HCT116 (cell line): ENCODE data around the gene TXNL4B. TPM values are rescaled to one million over a fixed set of nuclear protein-coding genes. Genes with fewer than 3 reads are reported as not detected.

Experiments used
- ATAC-seq: fragments of 200-7000 bp; cut with Tn5 transposase; 2 replicates; pipeline ENCODE4 v1.9.1; 2020; ENCODE audit warnings: mild to moderate bottlenecking, moderate library complexity
- BruUV-seq: library from RNA; stranded (reverse); fragments of 400-500 nt; replicated peaks from 2 replicates; lab custom pipeline; 2021; lab: Mats Ljungman, UMichigan
- CTCF ChIA-PET: fragments of 300-600 bp; sonication (Branson Sonifier 250); formaldehyde crosslinking; loops from one replicate; lab custom pipeline; 2021; ENCODE audit warnings: antibody characterized with exemption; lab: Charles Lee
- POLR2A ChIA-PET: fragments of 300-600, 350-600 bp; sonication (Branson Sonifier 250); formaldehyde crosslinking; loops from one replicate; lab custom pipeline; 2021; ENCODE audit warnings: antibody characterized with exemption; lab: Charles Lee
- RAD21 ChIA-PET, 2 experiments: fragments of 300-600 bp; sonication (Branson Sonifier 250); formaldehyde crosslinking; loops; one replicate each; lab custom pipeline; 2023; ENCODE audit warnings: low total read pairs in 2 of 2; ENCODE audit not compliant: uncharacterized antibody in 2 of 2, unreplicated experiment in 2 of 2, low non-redundant PET in 1 of 2; lab: Charles Lee
- DNase-seq: peaks from one replicate; pipeline ENCODE4 v3.0.0-alpha.2; 2010; ENCODE audit warnings: low read depth, low spot score
- H2AFZ ChIP-seq: fragments of 200-600 bp; shearing (Covaris generic), sonication (generic); 2 replicates; pipeline ENCODE4 v1.6.1; 2017; ENCODE audit warnings: low read depth, mixed run types, mixed read lengths, antibody characterized with exemption, low read length; ENCODE audit not compliant: poor library complexity, severe bottlenecking
- H3K27ac ChIP-seq: 2 replicates; pipeline ENCODE4 v1.5.1; 2012; ENCODE audit warnings: low read depth, low read length
- H3K27me3 ChIP-seq: fragments of 200-600 bp; sonication (generic); 2 replicates; pipeline ENCODE4 v1.6.1; 2016; ENCODE audit warnings: mixed run types, low read length, mixed read lengths; ENCODE audit not compliant: insufficient read depth
- H3K36me3 ChIP-seq, 2 experiments: fragments of 200-500 bp in 1 of 2; fragments of 200-600 bp in 1 of 2; sonication (Bioruptor generic) in 1 of 2; sonication (generic) in 1 of 2; 2 replicates each; pipeline versions ENCODE4 v1.5.1 to v1.6.1; 2014 to 2016; ENCODE audit warnings: low read length in 2 of 2, inconsistent platforms in 1 of 2, mixed read lengths in 1 of 2, mixed run types in 1 of 2; ENCODE audit not compliant: insufficient read depth in 2 of 2, control insufficient read depth in 1 of 2
- H3K4me1 ChIP-seq, 2 experiments: fragments of 200-600 bp in 1 of 2; sonication (generic) in 1 of 2; 2 replicates each; pipeline versions ENCODE4 v1.5.1 to v1.6.1; 2012 to 2017; ENCODE audit warnings: low read length in 2 of 2, inconsistent platforms in 1 of 2, mild to moderate bottlenecking in 1 of 2, mixed read lengths in 1 of 2, mixed run types in 1 of 2, moderate library complexity in 1 of 2; ENCODE audit not compliant: insufficient read depth in 2 of 2, control insufficient read depth in 1 of 2
- H3K4me2 ChIP-seq: fragments of 200-600 bp; sonication (generic); 2 replicates; pipeline ENCODE4 v1.6.1; 2017; ENCODE audit warnings: mixed run types, low read length, mixed read lengths
- H3K4me3 ChIP-seq, 2 experiments: fragments of 200-600 bp in 1 of 2; sonication (generic) in 1 of 2; replicated peaks in 1 of 2; 2 replicates each; pipeline ENCODE4 v1.5.1; 2011 to 2016; ENCODE audit warnings: low read length in 2 of 2, control low read depth in 1 of 2, low read depth in 1 of 2, mild to moderate bottlenecking in 1 of 2, mixed read lengths in 1 of 2, mixed run types in 1 of 2
- H3K79me2 ChIP-seq: fragments of 200-600 bp; sonication (generic); 2 replicates; pipeline ENCODE4 v1.6.1; 2017; ENCODE audit warnings: mild to moderate bottlenecking, mixed run types, low read length, moderate library complexity, mixed read lengths; ENCODE audit not compliant: insufficient read depth
- H3K9ac ChIP-seq: fragments of 200-600 bp; sonication (generic); 2 replicates; pipeline ENCODE4 v1.6.1; 2016; ENCODE audit warnings: low read length, mixed read lengths
- H3K9me2 ChIP-seq: fragments of 200-600 bp; sonication (generic), shearing (Covaris generic); 2 replicates; pipeline ENCODE4 v1.6.1; 2017; ENCODE audit warnings: mixed run types, mild to moderate bottlenecking, moderate library complexity; ENCODE audit not compliant: insufficient read depth
- H3K9me3 ChIP-seq, 2 experiments: fragments of 200-500 bp in 1 of 2; fragments of 200-600 bp in 1 of 2; sonication (Bioruptor generic) in 1 of 2; sonication (generic) in 1 of 2; 2 replicates each; pipeline ENCODE4 v1.6.1; 2014 to 2017; ENCODE audit warnings: low read length in 2 of 2, mixed read lengths in 2 of 2, inconsistent platforms in 1 of 2, low read depth in 1 of 2, mild to moderate bottlenecking in 1 of 2, mixed run types in 1 of 2, moderate library complexity in 1 of 2; ENCODE audit not compliant: control insufficient read depth in 1 of 2, insufficient read depth in 1 of 2
- H4K20me1 ChIP-seq: fragments of 200-600 bp; sonication (generic), shearing (Covaris generic); 2 replicates; pipeline ENCODE4 v1.6.1; 2017; ENCODE audit warnings: mixed run types, mild to moderate bottlenecking, moderate library complexity; ENCODE audit not compliant: insufficient read depth
- ATF3 ChIP-seq: IDR thresholded peaks from 2 replicates; pipeline ENCODE4 v1.6.1; 2012
- CBX3 ChIP-seq: IDR thresholded peaks from 2 replicates; pipeline ENCODE4 v1.6.1; 2012; ENCODE audit warnings: low read depth
- CEBPB ChIP-seq: IDR thresholded peaks from 2 replicates; pipeline ENCODE4 v1.6.1; 2012; ENCODE audit warnings: low read depth
- ELF1 ChIP-seq: IDR thresholded peaks from 2 replicates; pipeline ENCODE4 v1.6.1; 2012; ENCODE audit warnings: low read depth, borderline replicate concordance
- EZH2 ChIP-seq: fragments of 200-600 bp; sonication (generic); IDR thresholded peaks from 2 replicates; pipeline ENCODE4 v1.6.1; 2017; ENCODE audit warnings: antibody characterized with exemption, mixed run types
- EZH2phosphoT487 ChIP-seq: fragments of 200-600 bp; IDR thresholded peaks from 2 replicates; pipeline ENCODE4 v1.6.1; 2018; ENCODE audit warnings: antibody characterized with exemption, borderline replicate concordance
- FOSL1 ChIP-seq: IDR thresholded peaks from 2 replicates; pipeline ENCODE4 v1.6.1; 2012; ENCODE audit warnings: low read depth
- JUND ChIP-seq: IDR thresholded peaks from 2 replicates; pipeline ENCODE4 v1.6.1; 2012
- MAX ChIP-seq: IDR thresholded peaks from 2 replicates; pipeline ENCODE4 v1.6.1; 2012
- POLR2A ChIP-seq: IDR thresholded peaks from 2 replicates; pipeline ENCODE4 v1.7.0; 2011; ENCODE audit warnings: borderline replicate concordance; ENCODE audit not compliant: insufficient read depth, insufficient read length; ENCODE audit errors: extremely low read depth
- POLR2AphosphoS5 ChIP-seq: IDR thresholded peaks from 2 replicates; pipeline ENCODE4 v1.6.1; 2011; ENCODE audit warnings: mild to moderate bottlenecking, low read depth, low read length, moderate library complexity
- REST ChIP-seq: IDR thresholded peaks from 2 replicates; pipeline ENCODE4 v1.6.1; 2012; ENCODE audit warnings: low read depth
- SIN3A ChIP-seq: IDR thresholded peaks from 2 replicates; pipeline ENCODE4 v1.6.1; 2012; ENCODE audit warnings: low read depth
- TCF7L2 ChIP-seq: IDR thresholded peaks from 2 replicates; pipeline ENCODE4 v1.7.0; 2011; ENCODE audit warnings: borderline replicate concordance, inconsistent platforms; ENCODE audit not compliant: insufficient read depth, insufficient read length; ENCODE audit errors: extremely low read depth
- YY1 ChIP-seq: IDR thresholded peaks from 2 replicates; pipeline ENCODE4 v1.6.1; 2011; ENCODE audit warnings: low read length, low read depth, moderate library complexity, mild to moderate bottlenecking; ENCODE audit not compliant: insufficient replicate concordance; ENCODE audit errors: extremely low read depth
- ZBTB33 ChIP-seq: IDR thresholded peaks from 2 replicates; pipeline ENCODE4 v1.6.1; 2011; ENCODE audit warnings: mild to moderate bottlenecking, low read length, moderate library complexity; ENCODE audit not compliant: insufficient replicate concordance; ENCODE audit errors: extremely low read depth
- ZFX ChIP-seq: fragments of 450-650 bp; IDR thresholded peaks from 2 replicates; pipeline ENCODE4 v1.6.1; 2017
- intact Hi-C: fragments of 100-400 bp; cut with micrococcal nuclease; formaldehyde crosslinking; loops from 2 replicates; pipeline ENCODE4 v1.10.0; 2022
- total RNA-seq: library from RNA; stranded (reverse); gene quantifications from one replicate; pipeline ENCODE4 v1.2.1, GENCODE V29; 2021; ENCODE audit not compliant: unreplicated experiment

TXNL4B gene
- total RNA-seq, 1 experiment from 2014 or later: 15.5 TPM

GRCh38 chr16:72113616-72113945, 20.2 kb upstream of the TXNL4B start (continued):
- TF ChIP-seq EZH2phosphoT487 (no peak), FOSL1 (no peak), ZBTB33 (no peak), ZFX (no peak)

- H3K9me3 ChIP-seq: no peaks in the 10 kb centered on the region
- H3K79me2 ChIP-seq: no peaks in the 10 kb centered on the region
- no peak overlapping the region for H2AFZ ChIP-seq
- H3K9me2 ChIP-seq: no peaks in the 10 kb centered on the region
- POLR2A ChIA-PET: no interaction called here
- RAD21 ChIA-PET: no interaction called here
- no peak overlapping the region for H3K4me2 ChIP-seq
- no peak overlapping the region for H3K4me3 ChIP-seq
- H3K27me3 ChIP-seq: no peaks in the 10 kb centered on the region
- CTCF ChIA-PET: no interaction called here
- peaks cover 17 to 21% of the 10 kb centered on the region in 2 experiments; a peak in 3 of 4 replicates for H3K36me3 ChIP-seq
- no peaks in the 10 kb centered on the region for H3K4me1 ChIP-seq
- no peak overlapping the region for H3K9ac ChIP-seq
- no peak overlapping the region for H3K27ac ChIP-seq
- DNase-seq (no peak), ATAC-seq (no peak)
- no peaks in the 10 kb centered on the region for H4K20me1 ChIP-seq
- BruUV-seq: no TSS peak
- intact Hi-C loops: no loop called here
- TF ChIP-seq ZBTB33 (no peak), SIN3A (no peak), EZH2phosphoT487 (no peak), POLR2A (no peak), YY1 (no peak), ELF1 (no peak), FOSL1 (no peak), ZFX (no peak), REST (no peak), TCF7L2 (no peak), JUND (no peak), CEBPB (no peak), POLR2AphosphoS5 (no peak), CBX3 (no peak), EZH2 (no peak), ATF3 (no peak), MAX (no peak)
These were observed 19.6 kb upstream of the TXNL4B start for GRCh38 chr16:72112906-72113615.
